ENCODE measurements around the gene HOXC10.

- TF ChIP-seq CTCF (IDR thresholded peaks at IDR 0.05; ENCODE audit: poor library complexity): no peak
- no peak for TF ChIP-seq EZH2phosphoT487 (IDR thresholded peaks at IDR 0.05; ENCODE audit: low read depth, severe bottlenecking, unreplicated experiment)
Observed at GRCh38 chr12:54004063-54004840, 19.3 kb downstream of the HOXC10 start.

Measured in hepatocyte (in vitro differentiated cells).